H1 (cell line): ENCODE data around the gene WNT3A. TPM values are rescaled to one million over a fixed set of nuclear protein-coding genes. Genes with fewer than 3 reads are reported as not detected.

Source experiments
- CTCF ChIA-PET: fragments of 300-600 bp; sonication (Branson Sonifier 250); formaldehyde crosslinking; loops from one replicate; lab custom pipeline; 2021; ENCODE audit not compliant: partially characterized antibody; lab: Charles Lee
- POLR2A ChIA-PET: fragments of 300-600 bp; sonication (Branson Sonifier 250); formaldehyde crosslinking; loops from one replicate; lab custom pipeline; 2021; ENCODE audit warnings: inconsistent platforms; ENCODE audit not compliant: partially characterized antibody; lab: Charles Lee
- DNase-seq, 2 experiments: peaks; one replicate each; pipeline versions ENCODE4 v3.0.0 to v3.0.0-alpha.2; 2010 to 2022; ENCODE audit warnings: low spot score in 2 of 2, low read depth in 1 of 2, mixed read lengths in 1 of 2
- FAIRE-seq: peaks from 2 replicates; lab custom pipeline; 2011; peaks lifted over from hg19 to GRCh38; lab: Jason Lieb, UNC
- H2AFZ ChIP-seq: 2 replicates; pipeline ENCODE4 v1.8.1; 2012; ENCODE audit warnings: low read length, inconsistent platforms
- H2AK5ac ChIP-seq: 2 replicates; pipeline ENCODE4 v1.6.1; 2013; ENCODE audit warnings: low read depth, low read length
- H2BK120ac ChIP-seq: replicated peaks from 2 replicates; pipeline ENCODE3; 2013; ENCODE audit warnings: low read depth, low read length, inconsistent platforms
- H2BK12ac ChIP-seq: 2 replicates; pipeline ENCODE4 v1.6.1; 2013; ENCODE audit warnings: low read depth, low read length
- H2BK15ac ChIP-seq: 2 replicates; pipeline ENCODE4 v1.6.1; 2013; ENCODE audit warnings: low read length
- H2BK20ac ChIP-seq: 2 replicates; pipeline ENCODE4 v1.6.1; 2013; ENCODE audit warnings: low read length
- H2BK5ac ChIP-seq: 2 replicates; pipeline ENCODE4 v1.6.1; 2013; ENCODE audit warnings: low read depth, low read length
- H3K14ac ChIP-seq: 2 replicates; pipeline ENCODE4 v1.6.1; 2013; ENCODE audit warnings: inconsistent platforms; ENCODE audit not compliant: insufficient read length
- H3K18ac ChIP-seq: 2 replicates; pipeline ENCODE4 v1.6.1; 2013; ENCODE audit warnings: low read length; ENCODE audit errors: extremely low read depth
- H3K23ac ChIP-seq: 2 replicates; pipeline ENCODE4 v1.6.1; 2013; ENCODE audit warnings: inconsistent platforms; ENCODE audit not compliant: insufficient read length
- H3K23me2 ChIP-seq: 2 replicates; pipeline ENCODE4 v1.6.1; 2013; ENCODE audit warnings: low read depth, low read length
- H3K27ac ChIP-seq: 2 replicates; pipeline ENCODE4 v1.6.1; 2011; ENCODE audit warnings: low read depth, low read length, inconsistent platforms
- H3K27me3 ChIP-seq, 4 experiments: replicated peaks in 1 of 4; 1 replicate in 1 of 4; 2 replicates in 3 of 4; pipeline versions ENCODE4 v1.6.1 to v1.8.1; 2011 to 2013; ENCODE audit warnings: low read length in 3 of 4, mild to moderate bottlenecking in 3 of 4, inconsistent platforms in 2 of 4, mixed read lengths in 2 of 4, moderate library complexity in 1 of 4; ENCODE audit not compliant: control insufficient read depth in 3 of 4, insufficient read depth in 3 of 4; ENCODE audit errors: extremely low read depth in 1 of 4
- H3K36me3 ChIP-seq, 4 experiments: 2 replicates each; pipeline versions ENCODE4 v1.6.1 to v1.8.1; 2011 to 2013; ENCODE audit warnings: mild to moderate bottlenecking in 4 of 4, low read length in 3 of 4, moderate library complexity in 2 of 4, control low read depth in 1 of 4, inconsistent platforms in 1 of 4; ENCODE audit not compliant: insufficient read depth in 4 of 4, control insufficient read depth in 2 of 4
- H3K4ac ChIP-seq: replicated peaks from 2 replicates; pipeline ENCODE3; 2013; ENCODE audit warnings: low read length, low read depth, mixed read lengths, inconsistent platforms; ENCODE audit not compliant: insufficient read length
- H3K4me1 ChIP-seq, 4 experiments: replicated peaks in 1 of 4; 1 replicate in 1 of 4; 2 replicates in 3 of 4; pipeline versions ENCODE4 v1.6.1 to v1.8.1; 2011 to 2013; ENCODE audit warnings: low read length in 3 of 4, inconsistent platforms in 2 of 4, mixed read lengths in 1 of 4; ENCODE audit not compliant: insufficient read depth in 4 of 4, control insufficient read depth in 3 of 4
- H3K4me2 ChIP-seq, 2 experiments: 2 replicates each; pipeline versions ENCODE4 v1.6.1 to v1.8.1; 2011 to 2013; ENCODE audit warnings: low read depth in 2 of 2, low read length in 2 of 2, control low read depth in 1 of 2, inconsistent platforms in 1 of 2, mild to moderate bottlenecking in 1 of 2; ENCODE audit not compliant: insufficient read depth in 1 of 2
- H3K4me3 ChIP-seq, 4 experiments: fragments of 200-600, 300-600 bp in 1 of 4; sonication (generic), shearing (Covaris generic), sonication (Bioruptor Twin) in 1 of 4; 2 replicates each; pipeline versions ENCODE4 v1.5.1 to v1.8.1; 2011 to 2016; ENCODE audit warnings: low read length in 4 of 4, low read depth in 3 of 4, control low read depth in 2 of 4, inconsistent platforms in 2 of 4, mild to moderate bottlenecking in 2 of 4, mixed read lengths in 1 of 4, moderate library complexity in 1 of 4; ENCODE audit not compliant: insufficient read depth in 2 of 4; ENCODE audit errors: extremely low read depth in 1 of 4
- H3K56ac ChIP-seq: replicated peaks from 2 replicates; pipeline ENCODE3; 2013; ENCODE audit warnings: low read depth, mild to moderate bottlenecking, mixed read lengths, low read length, inconsistent platforms; ENCODE audit not compliant: insufficient read length
- H3K79me1 ChIP-seq: 2 replicates; pipeline ENCODE4 v1.6.1; 2013; ENCODE audit warnings: low read depth, low read length, control low read depth
- H3K79me2 ChIP-seq, 2 experiments: 2 replicates each; pipeline versions ENCODE4 v1.6.1 to v1.8.1; 2012 to 2013; ENCODE audit warnings: low read length in 2 of 2, mild to moderate bottlenecking in 2 of 2, inconsistent platforms in 1 of 2; ENCODE audit not compliant: insufficient read depth in 2 of 2, control insufficient read depth in 1 of 2
- H3K9ac ChIP-seq, 4 experiments: replicated peaks in 1 of 4; 1 replicate in 1 of 4; 2 replicates in 3 of 4; pipeline versions ENCODE4 v1.6.1 to v1.8.1; 2011 to 2013; ENCODE audit warnings: low read depth in 3 of 4, low read length in 3 of 4, control low read depth in 2 of 4, mild to moderate bottlenecking in 2 of 4, moderate library complexity in 2 of 4, inconsistent platforms in 1 of 4; ENCODE audit errors: extremely low read depth in 1 of 4
- H3K9me3 ChIP-seq, 2 experiments: 2 replicates each; pipeline versions ENCODE4 v1.6.1 to v1.8.1; 2012 to 2013; ENCODE audit warnings: mild to moderate bottlenecking in 2 of 2, moderate library complexity in 2 of 2, control low read depth in 1 of 2, inconsistent platforms in 1 of 2, low read depth in 1 of 2, low read length in 1 of 2, mixed read lengths in 1 of 2; ENCODE audit not compliant: insufficient read depth in 2 of 2
- H4K20me1 ChIP-seq, 2 experiments: replicated peaks in 1 of 2; 2 replicates each; pipeline versions ENCODE3 to v1.8.1; 2011 to 2013; ENCODE audit warnings: inconsistent platforms in 2 of 2, low read length in 2 of 2, mild to moderate bottlenecking in 1 of 2; ENCODE audit not compliant: insufficient read depth in 2 of 2, control insufficient read depth in 1 of 2
- H4K5ac ChIP-seq: 2 replicates; pipeline ENCODE4 v1.6.1; 2013; ENCODE audit warnings: low read length, low read depth, mixed read lengths, inconsistent platforms; ENCODE audit not compliant: insufficient read length
- H4K8ac ChIP-seq: 2 replicates; pipeline ENCODE4 v1.8.0; 2013; ENCODE audit warnings: mild to moderate bottlenecking, moderate library complexity, low read length, inconsistent platforms; ENCODE audit not compliant: insufficient read depth; ENCODE audit errors: extremely low read depth
- H4K91ac ChIP-seq: replicated peaks from 2 replicates; pipeline ENCODE3; 2013; ENCODE audit warnings: low read length, mixed read lengths, inconsistent platforms; ENCODE audit not compliant: insufficient read length
- ASH2L ChIP-seq: fragments of 200-600, 300-600 bp; sonication (generic); IDR thresholded peaks from one replicate; pipeline ENCODE4 v1.7.1; 2017; ENCODE audit warnings: low read length
- CEBPB ChIP-seq: IDR thresholded peaks from 2 replicates; pipeline ENCODE4 v1.6.1; 2012; ENCODE audit warnings: low read depth, low read length
- CHD1 ChIP-seq: IDR thresholded peaks from 2 replicates; pipeline ENCODE4 v1.6.1; 2012; ENCODE audit warnings: low read depth, low read length, improper control_type of control experiment
- EZH2 ChIP-seq: fragments of 200-600 bp; sonication (generic); IDR thresholded peaks from 2 replicates; pipeline ENCODE4 v1.7.1; 2012; ENCODE audit warnings: low read depth, mild to moderate bottlenecking, moderate library complexity, low read length, inconsistent platforms; ENCODE audit not compliant: severe bottlenecking
- GABPA ChIP-seq: IDR thresholded peaks from 2 replicates; pipeline ENCODE4 v1.6.1; 2011; ENCODE audit warnings: mild to moderate bottlenecking, low read length, moderate library complexity, borderline replicate concordance; ENCODE audit not compliant: insufficient read depth
- KDM5A ChIP-seq: fragments of 200-600 bp; IDR thresholded peaks from 2 replicates; pipeline ENCODE4 v1.7.1; 2012; ENCODE audit warnings: mild to moderate bottlenecking, low read length, inconsistent platforms, mixed read lengths
- POU5F1 ChIP-seq: IDR thresholded peaks from 2 replicates; pipeline ENCODE4 v1.6.1; 2011; ENCODE audit warnings: low read depth, mild to moderate bottlenecking, low read length, moderate library complexity
- RBBP5 ChIP-seq: IDR thresholded peaks from 2 replicates; pipeline ENCODE4 v1.7.1; 2012; ENCODE audit warnings: low read depth, mild to moderate bottlenecking, inconsistent platforms, low read length, moderate library complexity, borderline replicate concordance
- RXRA ChIP-seq: IDR thresholded peaks from 2 replicates; pipeline ENCODE4 v1.6.1; 2011; ENCODE audit warnings: low read depth, mild to moderate bottlenecking, low read length, moderate library complexity; ENCODE audit not compliant: insufficient read depth
- SP4 ChIP-seq: IDR thresholded peaks from 2 replicates; pipeline ENCODE4 v1.6.1; 2012; ENCODE audit warnings: low read length, inconsistent platforms
- TAF7 ChIP-seq: optimal IDR thresholded peaks from 2 replicates; pipeline ENCODE3; 2011; ENCODE audit warnings: low read depth, mild to moderate bottlenecking, inconsistent platforms, low read length, moderate library complexity, borderline replicate concordance
- TBP ChIP-seq: IDR thresholded peaks from 2 replicates; pipeline ENCODE4 v1.6.1; 2011; ENCODE audit warnings: low read depth, low read length, improper control_type of control experiment
- ZNF274 ChIP-seq: IDR thresholded peaks from 2 replicates; pipeline ENCODE4 v1.7.0; 2012; ENCODE audit warnings: low read length, borderline replicate concordance; ENCODE audit errors: extremely low read depth
- whole genome bisulfite sequencing, 2 experiments: shearing (Covaris generic) in 1 of 2; methylation state at CpG; one replicate each; pipeline versions ENCODE4 v1.1.6 to v1.1.7; 2013 to 2015; ENCODE audit warnings: low lambda C conversion rate in 2 of 2, mixed read lengths in 2 of 2, inconsistent platforms in 1 of 2, low coverage in 1 of 2, missing lambda C conversion rate in 1 of 2; ENCODE audit not compliant: insufficient replicate concordance in 2 of 2, insufficient coverage in 1 of 2, insufficient read length in 1 of 2; ENCODE audit errors: extremely low coverage in 1 of 2, missing lambda C conversion rate in 1 of 2; 5-methylcytosine and 5-hydroxymethylcytosine counted together
- polyA plus RNA-seq, 7 experiments: library from polyadenylated mRNA; depleted of rRNA in 3 of 7; stranded (reverse) in 5 of 7; unstranded in 2 of 7; fragments of >200 nt in 5 of 7; fragments of 200-250 nt in 2 of 7; gene quantifications; 1 replicate in 5 of 7; 2 replicates in 1 of 7; 4 replicates in 1 of 7; pipeline versions ENCODE4 v1.2.1 to v1.2.3, GENCODE V29; 2011 to 2013; ENCODE audit warnings: missing spikeins in 2 of 7, mixed read lengths in 2 of 7
- total RNA-seq: library from RNA; stranded (reverse); fragmentation: NEBNext Ultra II Directional; extraction: Animal tissue kit (Norgen Biotek cat#: 25700); gene quantifications from 2 replicates; pipeline ENCODE4 v1.2.1, GENCODE V29; 2021

Gene WNT3A
- total and polyA plus RNA-seq, 2 of the 8 experiments (the other 6 are each of a cell fraction or from before 2014, with no cell fraction given) = 0.08 to 0.19 TPM

- Histone ChIP-seq H2BK120ac (no peak overlapping the region), H4K91ac (no peak overlapping the region), H3K18ac (no peak overlapping the region), H3K14ac (no peak overlapping the region), H3K27ac (no peak overlapping the region), H2BK12ac (no peak overlapping the region), H3K4ac (no peak overlapping the region), H2AFZ (no peak overlapping the region), H2BK5ac (no peak overlapping the region), H3K23me2 (peaks cover 14% of the 10 kb centered on the region; the same call in 1 of the 2 replicates), H3K79me1 (peaks cover 15% of the 10 kb centered on the region; the same call in 1 of the 2 replicates), H4K20me1 (peaks cover 3 to 19% of the 10 kb centered on the region in 2 experiments), H3K4me2 (no peak overlapping the region), H3K56ac (no peak overlapping the region), H4K8ac (no peak overlapping the region), H3K9ac (no peak overlapping the region), H3K27me3 (peaks cover 0 to 5% (median 4%) of the 10 kb centered on the region in 4 experiments; a peak in 2 of 7 replicates), H3K79me2 (peaks cover 3 to 8% of the 10 kb centered on the region in 2 experiments; a peak in 2 of 4 replicates), H3K4me3 (no peak overlapping the region), H3K23ac (no peak overlapping the region), H2BK15ac (no peak overlapping the region), H3K4me1 (peaks cover 0 to 7% (median 2%) of the 10 kb centered on the region in 4 experiments; a peak in 6 of 7 replicates), H2BK20ac (no peak overlapping the region), H3K9me3 (no peaks in the 10 kb centered on the region), H2AK5ac (no peak overlapping the region), H4K5ac (no peak overlapping the region), H3K36me3 (peaks cover 3 to 16% (median 12%) of the 10 kb centered on the region in 4 experiments; a peak in 5 of 8 replicates)
- ChIA-PET POLR2A (interaction anchor here (2.1 kb wide), 1 partner anchor 20 kb away, joined by 7 read pairs; no protein-coding TSS in a partner anchor), CTCF (interaction anchor here (0.6 to 0.9 kb wide), 2 partner anchors 45 to 390 kb away, joined by 3 read pairs; no protein-coding TSS in a partner anchor)
- FAIRE-seq = no peak
- 89% methylated on average over 9 of the region's 9 CpGs; no CpG with 5 or more reads in 1 of the 2 experiments for WGBS, 2 experiments
- no peak for DNase-seq
- TF ChIP-seq TBP (no peak), EZH2 (no peak), TAF7 (no peak), KDM5A (no peak), CEBPB (no peak), ZNF274 (no peak), ASH2L (no peak), RBBP5 (no peak), POU5F1 (no peak), SP4 (no peak), GABPA (no peak), CHD1 (no peak), RXRA (no peak)
Measured at GRCh38 chr1:228105270-228105995, 98.6 kb downstream of the WNT3A start.
